ENCODE measurements around the gene PPP2R2C. TPM values are rescaled to one million over a fixed set of nuclear protein-coding genes. Genes with fewer than 3 reads are reported as not detected.

Gene PPP2R2C
- total RNA-seq, 3 donors from 2014 or later = 0.16 to 0.66 (median 0.44) TPM

DNA sequence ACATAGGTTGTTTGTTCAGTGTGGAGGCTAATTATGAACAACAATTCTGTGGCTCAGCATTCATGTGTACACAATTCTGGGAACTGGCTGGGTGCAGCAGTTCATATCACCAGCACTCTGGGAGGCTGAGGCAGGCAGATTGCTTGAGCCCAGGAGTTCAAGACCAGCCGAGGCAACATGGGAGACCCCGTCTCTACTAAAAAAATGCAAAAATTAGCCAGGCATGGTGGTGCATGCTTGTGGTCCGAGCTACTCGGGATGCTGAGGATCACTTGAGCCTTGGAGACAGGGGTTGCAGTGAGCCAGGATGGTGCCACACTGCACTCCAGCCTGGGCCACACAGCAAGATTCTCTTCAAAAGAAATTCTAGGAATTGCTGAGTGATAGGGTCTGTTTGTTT is 4.5 kb upstream of the PPP2R2C start:
- H3K9me3 ChIP-seq = no peaks in the 10 kb centered on the region
- TF ChIP-seq, protein P1, sequence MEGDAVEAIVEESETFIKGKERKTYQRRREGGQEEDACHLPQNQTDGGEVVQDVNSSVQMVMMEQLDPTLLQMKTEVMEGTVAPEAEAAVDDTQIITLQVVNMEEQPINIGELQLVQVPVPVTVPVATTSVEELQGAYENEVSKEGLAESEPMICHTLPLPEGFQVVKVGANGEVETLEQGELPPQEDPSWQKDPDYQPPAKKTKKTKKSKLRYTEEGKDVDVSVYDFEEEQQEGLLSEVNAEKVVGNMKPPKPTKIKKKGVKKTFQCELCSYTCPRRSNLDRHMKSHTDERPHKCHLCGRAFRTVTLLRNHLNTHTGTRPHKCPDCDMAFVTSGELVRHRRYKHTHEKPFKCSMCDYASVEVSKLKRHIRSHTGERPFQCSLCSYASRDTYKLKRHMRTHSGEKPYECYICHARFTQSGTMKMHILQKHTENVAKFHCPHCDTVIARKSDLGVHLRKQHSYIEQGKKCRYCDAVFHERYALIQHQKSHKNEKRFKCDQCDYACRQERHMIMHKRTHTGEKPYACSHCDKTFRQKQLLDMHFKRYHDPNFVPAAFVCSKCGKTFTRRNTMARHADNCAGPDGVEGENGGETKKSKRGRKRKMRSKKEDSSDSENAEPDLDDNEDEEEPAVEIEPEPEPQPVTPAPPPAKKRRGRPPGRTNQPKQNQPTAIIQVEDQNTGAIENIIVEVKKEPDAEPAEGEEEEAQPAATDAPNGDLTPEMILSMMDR (IDR thresholded peaks at IDR 0.05) = no peak
- TF ChIP-seq POLR2AphosphoS5 (IDR thresholded peaks at IDR 0.05) (no peak), POLR2A (IDR thresholded peaks at IDR 0.05) (no peak)
- intact Hi-C loops (cut with DNase I; ENCODE audit: low total_unique reads) = no loop called here
- peak in 1 of 2 donors; percentile 15 for DNase-seq (ENCODE audit: low spot score in 2 of 2)
- no peak overlapping the region for H3K4me3 ChIP-seq
- H3K27me3 ChIP-seq = peaks cover 0 to 45% of the 10 kb centered on the region in 2 donors
- no peak overlapping the region for H3K27ac ChIP-seq
- H3K36me3 ChIP-seq = no peaks in the 10 kb centered on the region
- H3K4me1 ChIP-seq = no peaks in the 10 kb centered on the region

DNA sequence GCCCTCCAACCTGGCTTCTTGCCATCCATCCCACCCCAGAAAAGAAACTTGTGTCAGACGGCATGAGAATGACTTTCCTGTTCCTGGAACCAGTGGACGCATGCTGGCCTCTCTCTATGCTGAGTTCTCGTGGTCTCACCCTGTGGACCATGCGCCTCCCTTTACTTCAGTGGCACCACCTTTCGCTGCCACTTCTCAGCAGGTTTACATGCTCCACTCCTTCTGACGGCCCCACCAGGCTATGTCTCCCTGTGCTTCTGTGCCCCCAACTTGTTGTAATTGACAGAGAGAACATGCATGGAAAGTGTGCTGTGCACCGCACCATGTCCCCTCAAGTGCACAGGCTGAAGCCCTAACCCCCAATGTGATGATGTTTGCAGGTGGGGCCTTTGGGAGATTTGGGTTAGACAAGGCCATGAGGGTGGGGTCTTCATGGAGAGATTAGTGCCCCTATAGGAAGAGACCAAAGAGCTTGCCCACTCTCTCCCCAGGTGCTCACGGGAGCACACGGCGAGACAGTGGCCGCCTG is 3.1 kb upstream of the PPP2R2C start:
- no peak overlapping the region for H3K4me3 ChIP-seq
- peak in 1 of 2 donors; percentile 14 for DNase-seq (ENCODE audit: low spot score in 2 of 2)
- TF ChIP-seq, protein P1 (IDR thresholded peaks at IDR 0.05) = no peak
- TF ChIP-seq POLR2A (IDR thresholded peaks at IDR 0.05) = no peak
- no peak overlapping the region for H3K27ac ChIP-seq
- H3K27me3 ChIP-seq = peaks cover 3 to 59% of the 10 kb centered on the region in 2 donors
- intact Hi-C loops (cut with DNase I; ENCODE audit: low total_unique reads) = no loop called here
- peaks cover 0 to 6% of the 10 kb centered on the region in 2 donors for H3K4me1 ChIP-seq
- no peaks in the 10 kb centered on the region for H3K36me3 ChIP-seq
- no peaks in the 10 kb centered on the region for H3K9me3 ChIP-seq

DNA sequence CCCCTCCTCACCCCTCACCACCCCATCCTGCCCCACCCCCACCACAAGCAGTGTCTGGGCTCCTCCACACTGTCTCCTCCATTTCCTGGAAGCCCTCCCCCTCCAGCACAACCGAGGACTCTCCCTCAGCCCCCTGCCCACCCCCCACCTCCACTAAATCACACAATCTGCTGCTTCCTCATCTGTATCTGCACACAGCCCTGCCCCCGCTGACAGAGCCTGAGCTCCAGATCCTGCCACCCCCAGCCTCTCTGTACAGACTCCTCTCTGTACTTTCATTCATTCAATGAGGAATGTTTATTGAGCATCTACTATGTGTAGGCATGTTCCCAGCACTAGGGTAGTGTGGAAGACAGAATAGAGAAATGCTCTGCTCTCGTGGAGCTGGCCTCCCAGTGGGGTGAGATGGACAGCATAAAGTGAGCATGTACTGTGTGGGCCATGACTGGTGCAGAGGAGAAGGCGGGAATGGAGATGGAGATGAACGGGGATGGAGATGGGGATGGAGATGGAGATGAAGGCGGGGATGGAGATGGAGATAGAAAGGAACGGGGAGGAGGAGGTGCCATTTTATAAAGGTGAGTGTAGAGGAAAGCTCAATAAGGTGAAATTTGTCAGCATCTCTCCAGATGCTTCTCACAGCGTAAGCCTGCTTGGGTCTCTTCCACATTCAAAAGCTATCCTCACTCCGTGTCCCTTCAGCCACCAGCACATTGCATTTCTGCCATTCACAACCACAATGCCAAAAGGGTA is 2.5 kb upstream of the PPP2R2C start:
- H3K27me3 ChIP-seq = peaks cover 3 to 65% of the 10 kb centered on the region in 2 donors
- DNase-seq (ENCODE audit: low spot score in 2 of 2) = peak in 1 of 2 donors; percentile 14
- intact Hi-C loops (cut with DNase I; ENCODE audit: low total_unique reads) = no loop called here

DNA sequence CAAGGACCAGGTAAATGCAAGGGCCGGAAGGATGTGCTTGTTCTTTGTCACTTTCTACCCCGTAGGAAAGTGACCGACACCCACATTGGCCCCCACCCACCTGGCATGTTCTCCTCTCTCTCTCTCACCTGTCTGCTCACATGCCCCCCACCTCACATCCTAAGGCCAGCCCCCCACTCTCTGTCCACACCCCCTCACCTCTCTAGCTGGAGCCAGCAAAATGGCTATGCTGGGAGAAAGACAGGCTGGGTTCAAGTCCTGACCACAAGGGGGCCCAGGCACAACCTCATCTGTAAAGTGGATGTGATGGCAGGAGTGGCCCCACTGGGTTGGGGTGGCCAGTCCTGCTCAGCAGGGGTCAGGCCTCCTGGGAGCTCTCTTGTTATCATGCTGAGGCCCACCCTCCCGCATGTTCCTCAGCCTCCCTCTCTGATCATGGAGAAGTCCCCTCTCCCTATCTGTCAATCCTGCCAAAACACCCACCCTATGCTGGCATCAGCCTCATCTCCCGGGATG is 1.7 kb upstream of the PPP2R2C start:
- peak in 1 of 2 donors; percentile 17 for DNase-seq (ENCODE audit: low spot score in 2 of 2)
- Histone ChIP-seq H3K4me3 (no peak overlapping the region), H3K36me3 (no peaks in the 10 kb centered on the region), H3K4me1 (peaks cover 0 to 6% of the 10 kb centered on the region in 2 donors), H3K27ac (no peak overlapping the region), H3K9me3 (no peaks in the 10 kb centered on the region), H3K27me3 (peaks cover 3 to 72% of the 10 kb centered on the region in 2 donors)
- no peak for TF ChIP-seq POLR2AphosphoS5 (IDR thresholded peaks at IDR 0.05)
- intact Hi-C loops (cut with DNase I; ENCODE audit: low total_unique reads) = no loop called here

More for the DNA sequence above, 2.5 kb upstream of the PPP2R2C start:
- Histone ChIP-seq H3K27ac (no peak overlapping the region), H3K4me3 (no peak overlapping the region), H3K9me3 (no peaks in the 10 kb centered on the region), H3K4me1 (peaks cover 0 to 6% of the 10 kb centered on the region in 2 donors), H3K36me3 (no peaks in the 10 kb centered on the region)
- TF ChIP-seq POLR2AphosphoS5 (IDR thresholded peaks at IDR 0.05) (no peak), POLR2A (IDR thresholded peaks at IDR 0.05) (no peak)
- TF ChIP-seq, protein P1 (IDR thresholded peaks at IDR 0.05) = no peak

GRCh38 chr4:6473264-6474052 is 1.0 kb upstream of the PPP2R2C start:
- TF ChIP-seq POLR2AphosphoS5 (IDR thresholded peaks at IDR 0.05) (no peak), POLR2A (IDR thresholded peaks at IDR 0.05) (no peak)
- TF ChIP-seq, protein P1 (IDR thresholded peaks at IDR 0.05) = no peak
- intact Hi-C loops (cut with DNase I; ENCODE audit: low total_unique reads) = no loop called here
- Histone ChIP-seq H3K9me3 (no peaks in the 10 kb centered on the region), H3K4me3 (no peak overlapping the region), H3K4me1 (peaks cover 0 to 6% of the 10 kb centered on the region in 2 donors), H3K36me3 (no peaks in the 10 kb centered on the region), H3K27me3 (peaks cover 3 to 69% of the 10 kb centered on the region in 2 donors), H3K27ac (no peak overlapping the region)
- DNase-seq (ENCODE audit: low spot score in 2 of 2) = peak in 1 of 2 donors; percentile 9
